Activated CD8-positive, alpha-beta memory T cell treated with anti-CD3 and anti-CD28 coated beads, Interleukin-2, amount 50 U/mL, for 1 hour (primary cell): Measurements from ENCODE around the gene FMC1.
A peak's percentile ranks its signal among the peaks of the same experiment; 100 is the strongest.
"Not testable (repeated sequence)": the region's sequence is repeated elsewhere in the genome, so short reads cannot be mapped to it uniquely, and the experiment has no call there.

Experiments
- DNase-seq: peaks from one replicate; pipeline ENCODE4 v3.0.0-alpha.2; 2020; ENCODE audit errors: extremely low read depth

Gene FMC1, protein sequence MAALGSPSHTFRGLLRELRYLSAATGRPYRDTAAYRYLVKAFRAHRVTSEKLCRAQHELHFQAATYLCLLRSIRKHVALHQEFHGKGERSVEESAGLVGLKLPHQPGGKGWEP

DNA sequence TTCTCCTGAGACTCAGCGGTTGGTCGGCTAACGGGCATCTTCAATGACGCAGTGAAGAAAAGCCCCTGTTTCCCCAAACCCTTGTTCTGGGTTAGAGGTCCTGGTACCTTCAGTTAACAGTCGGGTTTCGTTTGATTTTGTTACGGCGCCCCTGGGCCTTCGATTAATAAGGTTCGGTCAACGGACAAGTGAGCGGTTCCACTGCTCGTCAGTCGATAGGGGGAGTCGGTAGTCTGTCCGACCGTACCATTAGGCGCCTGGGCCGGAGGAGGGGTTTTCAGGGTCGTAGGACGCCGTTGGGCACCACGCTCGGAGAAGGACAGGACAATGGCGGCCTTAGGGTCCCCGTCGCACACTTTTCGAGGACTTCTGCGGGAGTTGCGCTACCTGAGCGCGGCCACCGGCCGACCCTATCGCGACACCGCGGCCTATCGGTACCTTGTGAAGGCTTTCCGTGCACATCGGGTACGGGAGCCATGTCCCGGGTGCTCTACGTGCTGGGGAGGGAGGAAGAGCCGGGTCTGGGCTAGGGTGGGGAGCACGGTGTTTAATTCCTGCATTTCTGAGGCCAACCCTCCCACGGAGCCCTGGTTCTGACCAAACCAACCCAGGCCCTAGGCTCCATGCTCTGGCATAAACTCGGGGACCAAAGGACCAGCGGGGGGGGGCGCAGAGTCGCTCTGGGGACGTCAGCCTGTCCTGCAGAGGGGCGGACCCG is at the start of gene FMC1:
TSS of gene FMC1 (plus strand) at position 280 of the 718 bp plus-strand sequence. CDS start at position 328, 48 bp downstream.
- DNase-seq = peak; percentile 76

DNA sequence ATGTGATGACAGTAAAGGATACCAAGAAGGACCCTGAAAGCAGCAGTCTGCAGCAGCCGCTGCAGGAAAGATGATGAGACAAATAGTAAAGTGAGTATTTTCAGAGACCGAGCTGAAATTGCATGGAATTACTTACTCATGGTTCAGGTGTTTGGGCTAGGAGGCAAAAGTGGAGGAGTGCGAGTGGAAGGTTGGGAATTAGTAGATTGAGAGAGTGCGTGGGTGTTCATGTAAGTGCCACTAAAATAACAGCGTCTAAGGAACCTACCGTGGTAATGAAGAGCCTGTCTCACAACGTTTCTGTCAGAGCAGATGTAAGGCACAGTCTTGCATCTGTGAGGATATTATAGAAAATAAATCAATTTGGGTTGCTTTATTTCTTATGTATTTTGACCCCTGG is 48.3 kb upstream of the FMC1 start:
- no peak for DNase-seq

DNA sequence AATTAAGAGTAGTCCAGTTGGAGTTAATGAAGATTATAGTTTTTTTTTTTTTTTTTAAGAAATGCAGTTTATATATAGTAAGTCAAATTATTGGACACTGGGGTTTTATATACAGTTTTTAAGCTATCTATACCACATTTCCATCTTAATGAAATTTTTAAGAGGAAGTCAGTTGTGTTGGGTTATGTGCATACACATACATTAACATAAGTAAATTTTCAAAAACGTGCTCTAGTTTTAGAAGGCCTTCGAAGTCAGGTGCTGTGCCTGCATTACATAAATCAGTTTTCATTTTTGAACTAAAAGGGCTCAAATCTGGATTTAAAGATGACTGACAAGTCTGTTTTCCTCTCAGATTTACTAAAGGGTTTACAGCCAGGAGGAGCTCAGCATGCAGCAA is 47.6 kb upstream of the FMC1 start:
- DNase-seq = no peak

DNA sequence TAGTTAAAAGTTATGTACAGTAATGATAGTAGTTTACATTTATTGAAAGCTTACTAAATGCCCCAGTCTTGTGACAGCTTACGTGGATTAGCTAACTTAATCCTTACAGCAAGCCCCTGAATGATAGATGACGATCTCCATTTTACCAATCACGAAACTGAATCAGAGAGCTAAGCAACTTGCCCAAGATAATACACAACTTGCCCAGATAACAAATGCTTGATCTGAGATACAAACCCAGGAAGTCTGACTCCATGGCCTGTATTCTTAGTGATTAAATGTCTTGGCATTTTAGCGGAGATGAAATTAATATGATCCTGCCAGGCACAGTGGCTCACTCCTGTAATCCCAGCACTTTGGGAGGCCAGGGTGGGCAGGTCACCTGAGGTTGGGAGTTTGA is 46.9 kb upstream of the FMC1 start:
- DNase-seq = no peak

DNA sequence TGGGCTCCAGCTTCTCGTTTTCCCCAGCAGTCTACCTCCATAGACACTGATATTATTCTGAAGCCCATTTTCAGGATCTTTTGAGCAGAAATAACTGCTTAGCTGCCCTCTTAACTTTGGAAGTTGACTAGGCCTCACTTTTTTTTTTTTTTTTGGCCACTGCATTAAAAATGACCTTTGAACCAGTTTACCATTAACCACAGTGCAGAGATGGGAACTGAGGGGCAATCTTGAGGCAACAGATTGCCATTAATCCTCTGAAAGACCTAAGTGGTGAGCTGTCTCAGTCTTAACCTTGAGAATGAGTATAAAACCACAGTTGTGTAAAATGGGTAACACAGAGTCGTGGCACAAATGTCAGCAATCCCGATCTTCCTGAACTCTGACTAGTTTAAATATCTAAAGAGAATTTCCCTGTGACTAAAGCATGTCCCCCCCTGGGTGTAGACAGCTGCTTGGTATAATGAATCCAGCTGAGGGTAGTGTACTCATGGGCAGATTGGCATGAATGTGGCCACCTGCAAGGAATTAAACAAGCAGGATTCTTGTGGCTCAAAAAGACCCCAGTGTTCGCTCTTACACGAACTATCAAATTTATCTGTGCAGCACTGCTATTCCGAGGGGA is 46.1 kb upstream of the FMC1 start:
- DNase-seq = no peak

DNA sequence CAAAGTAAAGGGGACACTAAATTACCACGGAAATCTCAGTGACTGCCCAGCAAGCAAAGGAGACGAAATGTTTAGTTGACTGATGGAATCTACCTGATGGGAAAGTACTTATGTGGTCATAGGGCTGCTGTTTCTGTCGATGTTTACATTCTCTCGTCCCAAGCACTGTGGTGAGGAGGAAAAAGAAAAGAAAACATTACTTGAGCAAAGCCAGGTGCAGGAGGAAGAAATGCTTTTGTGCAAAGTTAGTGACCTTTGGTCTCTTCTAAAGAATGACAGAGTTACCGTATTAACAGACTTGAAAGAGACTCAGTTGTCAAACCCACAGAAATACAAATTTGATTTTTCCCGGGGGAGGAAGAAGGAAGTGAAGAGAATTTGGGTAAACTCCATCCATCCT is 43.3 kb upstream of the FMC1 start:
- no peak for DNase-seq

DNA sequence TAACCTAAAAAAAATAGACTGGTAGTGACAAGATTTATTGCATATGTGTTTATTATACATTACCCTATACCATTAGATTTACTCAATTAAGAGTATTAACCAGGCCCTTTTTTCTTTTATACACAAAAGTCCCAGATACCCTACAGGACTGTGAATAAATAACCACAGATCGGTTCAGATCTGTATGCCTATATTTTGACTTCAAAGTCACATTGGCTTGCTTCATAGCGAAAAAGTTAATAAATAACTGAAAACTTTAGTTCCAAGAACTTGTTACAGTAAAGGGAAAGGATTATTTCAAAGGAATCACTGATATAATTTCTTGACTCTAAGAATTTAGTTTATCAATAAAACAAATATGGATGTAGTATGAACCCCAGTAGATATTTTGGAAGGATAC is 41.8 kb upstream of the FMC1 start:
- DNase-seq = no peak

DNA sequence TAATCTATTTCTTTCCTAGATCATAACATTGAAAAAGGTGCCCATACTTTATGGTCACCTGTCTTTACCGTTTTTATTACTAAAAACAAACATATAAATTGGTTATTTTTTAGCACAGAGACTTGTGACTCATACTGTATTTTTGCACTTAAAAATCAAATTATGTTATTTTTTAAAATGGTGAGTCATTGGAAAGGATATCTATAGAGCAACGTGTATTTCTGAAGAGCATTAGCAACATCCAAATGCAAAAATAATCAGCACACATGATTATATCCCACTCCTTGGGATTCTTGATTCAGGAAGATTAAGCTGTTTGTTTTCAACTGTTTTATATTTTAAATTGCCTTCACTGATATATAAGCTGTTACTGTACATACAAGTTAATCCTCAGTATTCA is 40.7 kb upstream of the FMC1 start:
- DNase-seq = no peak

DNA sequence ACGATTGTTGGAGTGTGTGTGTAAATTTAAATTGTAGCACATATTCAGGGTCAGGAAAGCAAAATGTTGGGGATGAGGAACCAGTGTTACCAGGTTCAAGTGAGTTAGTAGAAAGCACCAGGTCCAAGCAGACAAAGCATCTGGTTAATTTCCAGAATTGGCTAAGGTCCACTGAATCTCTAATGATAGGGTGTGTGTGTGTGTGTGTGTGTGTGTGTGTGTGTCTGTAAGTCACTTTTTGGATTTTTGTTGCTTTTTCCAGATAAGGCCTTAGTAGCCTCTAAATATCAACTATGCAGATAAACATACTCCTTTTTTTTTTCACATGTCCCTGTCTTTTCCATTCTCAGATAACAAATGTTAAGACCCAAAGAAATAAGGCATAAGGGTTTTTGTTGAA is 36.6 kb upstream of the FMC1 start:
- no peak for DNase-seq

DNA sequence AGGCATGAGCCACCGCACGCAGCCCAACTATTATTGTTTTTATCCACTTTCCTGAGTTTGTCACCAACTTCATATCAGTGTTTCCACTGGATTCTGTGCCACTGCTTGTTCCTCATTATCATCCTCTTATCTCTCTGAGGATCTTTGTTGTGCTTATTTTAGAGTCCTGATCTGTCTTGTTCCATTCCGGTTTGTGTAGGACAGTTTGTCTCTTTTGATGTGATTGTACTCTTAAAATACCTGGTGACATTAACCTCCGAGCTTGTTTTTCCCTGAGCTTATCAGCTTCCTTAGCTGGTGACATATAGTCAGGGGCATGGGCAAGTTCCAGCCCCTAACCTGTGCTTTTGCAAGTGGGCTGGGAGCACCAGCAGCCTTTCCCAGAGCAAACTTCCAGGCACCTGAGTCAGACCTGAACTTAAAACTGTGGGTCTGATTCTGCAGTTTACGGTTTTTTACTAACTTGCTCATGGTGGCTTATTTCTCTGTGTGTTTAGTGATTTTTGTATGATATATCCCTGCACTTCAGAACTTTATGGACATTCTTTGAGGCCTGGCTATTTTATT is 23.1 kb upstream of the FMC1 start:
- DNase-seq = no peak

DNA sequence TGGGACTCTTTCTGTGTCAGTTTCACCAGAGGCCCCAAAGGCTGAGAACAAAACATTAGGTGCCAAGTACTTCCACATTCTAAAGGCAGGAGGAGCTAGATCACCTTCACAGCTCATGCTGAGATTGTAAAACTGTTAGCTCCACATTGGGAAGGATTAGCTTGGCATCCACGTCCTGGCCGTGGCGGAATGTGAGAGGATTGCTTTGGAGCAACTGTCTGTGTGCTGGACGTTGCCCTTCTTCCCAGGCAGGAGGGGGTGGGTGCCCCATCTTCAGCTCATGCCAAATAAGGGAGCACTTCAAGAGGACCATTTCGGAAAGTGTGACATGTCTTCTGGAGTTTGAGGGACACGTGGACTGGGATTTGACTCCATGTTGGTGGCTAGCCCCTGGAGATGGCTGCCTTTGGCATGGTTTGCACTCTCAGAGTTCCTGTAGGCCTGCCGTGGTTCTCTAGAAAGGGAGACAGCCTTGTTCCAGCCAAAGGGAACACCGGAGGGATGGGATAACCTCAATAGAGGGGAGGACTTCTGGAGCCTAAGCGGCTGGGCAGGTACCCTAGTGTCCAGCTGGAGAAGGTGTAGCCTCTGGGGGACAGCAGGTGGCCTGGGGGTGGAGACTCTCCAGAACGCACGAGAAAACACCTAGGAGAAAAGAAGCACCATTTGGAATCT is 19.9 kb upstream of the FMC1 start:
- no peak for DNase-seq

DNA sequence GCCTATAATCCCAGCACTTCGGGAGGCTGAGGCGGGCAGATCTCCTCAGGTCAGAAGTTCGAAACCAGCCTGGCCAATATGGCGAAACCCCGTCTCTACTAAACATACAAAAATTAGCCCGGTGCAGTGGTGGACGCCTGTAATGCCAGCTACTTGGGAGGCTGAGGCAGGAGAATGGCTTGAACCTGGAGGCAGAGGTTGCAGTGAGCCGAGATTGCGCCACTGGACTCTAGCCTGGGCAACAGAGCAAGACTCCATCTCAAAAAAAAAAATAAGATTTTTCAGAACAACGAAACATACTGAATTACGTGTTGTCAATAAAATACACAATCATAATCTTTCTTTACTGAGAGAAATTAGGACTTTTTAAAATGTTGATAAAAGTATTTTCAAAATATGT is 16.4 kb upstream of the FMC1 start:
- not testable (repeated sequence) for DNase-seq

DNA sequence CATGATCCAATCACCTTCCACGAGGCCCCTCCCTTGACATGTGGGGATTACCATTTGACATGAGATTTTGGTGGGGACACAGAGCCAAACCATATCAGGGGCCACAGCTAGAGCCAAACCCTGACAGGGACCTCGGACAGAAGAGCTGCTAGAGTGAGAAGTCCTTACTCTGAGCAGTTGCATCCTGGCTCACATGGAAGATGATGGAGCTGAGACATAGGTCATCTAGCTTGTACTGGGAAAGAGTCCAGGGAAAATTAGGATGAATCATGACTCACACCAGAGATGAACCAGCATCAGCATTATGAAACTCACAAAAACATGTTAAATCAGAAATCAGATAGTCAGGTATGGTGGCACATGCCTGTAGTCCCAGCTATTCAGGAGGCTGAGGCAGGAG is 12.8 kb upstream of the FMC1 start:
- DNase-seq = no peak

DNA sequence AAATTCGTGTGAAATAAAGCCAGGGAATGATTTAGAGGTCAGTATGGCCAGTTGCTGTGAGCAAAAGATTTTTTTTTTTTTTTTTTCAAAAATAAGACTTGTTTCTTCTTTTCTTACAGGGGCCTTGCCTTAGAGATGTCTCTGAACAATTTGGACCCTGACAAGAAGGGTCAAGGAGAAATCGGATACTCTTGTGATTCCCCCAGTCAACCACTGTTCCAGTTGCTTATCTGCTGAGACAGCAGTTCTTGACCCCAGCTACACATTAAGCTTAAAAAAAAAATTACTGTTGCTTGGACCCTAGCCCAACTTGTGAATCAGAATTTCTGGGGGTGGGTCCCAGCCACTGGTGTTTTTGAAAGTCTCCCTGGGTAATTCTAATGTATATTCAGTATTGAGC is 12.0 kb upstream of the FMC1 start:
- no peak for DNase-seq

DNA sequence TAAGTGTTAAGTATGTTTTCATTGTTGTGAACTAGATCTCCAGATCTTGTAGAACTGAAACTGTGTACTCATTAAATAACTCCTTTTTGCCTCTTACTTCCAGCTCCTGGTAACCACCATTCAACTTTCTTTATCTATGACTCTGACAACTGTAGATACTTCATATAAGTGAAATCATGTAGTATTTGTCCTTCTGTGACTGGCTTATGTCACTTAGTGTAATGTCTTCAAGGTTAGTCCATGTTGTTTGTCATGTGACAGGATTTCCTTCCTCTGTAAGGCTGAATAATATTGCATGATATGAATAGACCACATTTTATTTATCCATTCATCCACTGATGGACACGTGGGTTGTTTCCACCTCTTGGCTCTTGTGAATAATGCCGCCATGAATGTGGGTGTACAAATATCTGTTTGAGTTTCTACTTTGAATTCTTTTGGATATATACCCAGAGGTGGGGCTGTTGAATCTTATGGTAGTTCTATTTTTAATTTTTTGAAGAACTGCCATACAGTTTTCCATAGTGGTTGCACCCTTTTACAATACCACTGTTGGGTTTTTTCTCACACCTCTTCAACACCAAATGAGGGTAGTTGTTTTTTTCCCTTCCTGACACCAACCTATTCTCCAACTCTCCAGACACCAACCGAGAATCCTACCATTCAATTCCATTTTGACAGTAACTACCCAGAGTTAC is 10.7 kb upstream of the FMC1 start:
- DNase-seq = no peak

DNA sequence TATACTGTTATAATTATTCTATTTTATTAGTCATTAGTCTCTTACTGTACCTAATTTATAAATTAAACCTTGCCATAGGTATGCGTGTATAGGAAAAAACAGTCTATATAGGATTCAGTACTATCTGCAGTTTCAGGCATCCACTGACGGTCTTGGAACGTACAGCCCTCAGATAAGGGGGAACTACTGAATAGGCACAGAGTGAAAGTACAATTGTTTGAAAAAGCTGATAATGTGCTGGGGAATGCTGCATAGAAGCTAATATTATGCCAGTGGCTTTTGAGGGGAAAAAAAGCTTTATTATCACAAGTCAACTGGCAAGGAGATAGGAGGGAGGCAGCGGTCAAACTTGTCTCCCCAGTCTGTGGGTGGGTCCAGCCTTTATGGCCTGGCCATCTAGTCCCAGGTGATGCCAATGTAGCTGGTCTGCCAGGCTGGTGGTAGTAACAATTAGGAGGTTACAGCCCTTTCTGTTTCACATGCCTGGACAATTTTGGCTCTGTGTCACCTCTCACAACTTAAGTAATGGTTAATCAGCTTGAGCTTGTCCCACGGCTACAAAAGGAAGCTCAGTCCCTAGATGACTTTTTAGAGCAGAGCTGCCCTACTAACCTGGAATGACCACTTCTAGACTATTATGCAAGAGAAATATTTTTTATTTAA is 8.3 kb upstream of the FMC1 start:
- DNase-seq = no peak

DNA sequence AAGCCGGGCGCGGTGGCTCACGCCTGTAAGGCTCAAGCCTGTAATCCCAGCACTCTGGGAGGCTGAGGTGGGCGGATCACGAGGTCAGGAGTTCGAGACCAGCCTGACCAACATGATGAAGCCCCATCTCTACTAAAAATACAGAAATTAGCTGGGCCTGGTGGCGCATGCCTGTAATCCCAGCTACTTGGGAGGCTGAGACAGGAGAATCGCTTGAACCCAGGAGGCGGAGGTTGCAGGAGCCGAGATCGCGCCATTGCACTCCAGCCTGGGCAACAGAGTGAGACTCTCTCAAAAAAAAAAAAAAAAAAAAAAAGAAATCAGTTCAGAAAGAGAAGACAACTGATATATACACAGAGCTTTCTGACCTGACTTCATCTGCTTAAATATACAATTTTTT is 7.7 kb upstream of the FMC1 start:
- DNase-seq = not testable (repeated sequence)

DNA sequence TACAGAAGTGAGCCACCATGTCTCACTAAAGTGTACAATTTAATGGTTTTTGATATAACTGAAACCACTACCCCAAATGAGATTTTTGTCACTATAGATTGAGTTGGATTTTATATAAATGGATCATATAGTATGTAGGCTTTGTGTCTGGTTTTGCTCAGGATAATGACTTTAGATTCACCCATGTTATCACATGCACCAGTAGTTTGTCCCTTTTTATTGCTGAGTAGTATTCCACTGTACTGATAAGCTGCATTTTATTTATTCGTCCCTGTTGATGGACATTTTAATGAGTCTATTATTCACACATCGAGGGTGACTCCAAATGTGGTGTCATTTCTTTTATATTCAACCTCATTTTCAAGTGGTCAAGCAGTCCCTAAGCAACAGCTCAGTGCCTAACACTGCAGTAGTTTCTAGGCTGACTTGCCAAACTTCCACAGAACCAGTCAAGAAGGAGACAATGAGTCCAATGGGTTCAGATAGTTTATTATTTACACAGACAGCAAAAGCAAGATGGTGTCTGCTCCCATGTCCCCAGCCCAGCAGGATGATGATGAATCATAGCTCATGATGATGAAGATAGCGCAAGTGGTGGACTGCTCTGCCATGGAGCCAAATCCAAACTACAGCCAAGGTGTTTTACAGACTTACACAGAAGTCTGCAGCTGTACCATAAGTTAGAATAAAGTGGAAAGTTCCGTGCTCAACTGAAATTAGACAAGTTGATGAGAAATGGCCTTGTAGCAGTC is 6.6 kb upstream of the FMC1 start:
- DNase-seq = no peak

DNA sequence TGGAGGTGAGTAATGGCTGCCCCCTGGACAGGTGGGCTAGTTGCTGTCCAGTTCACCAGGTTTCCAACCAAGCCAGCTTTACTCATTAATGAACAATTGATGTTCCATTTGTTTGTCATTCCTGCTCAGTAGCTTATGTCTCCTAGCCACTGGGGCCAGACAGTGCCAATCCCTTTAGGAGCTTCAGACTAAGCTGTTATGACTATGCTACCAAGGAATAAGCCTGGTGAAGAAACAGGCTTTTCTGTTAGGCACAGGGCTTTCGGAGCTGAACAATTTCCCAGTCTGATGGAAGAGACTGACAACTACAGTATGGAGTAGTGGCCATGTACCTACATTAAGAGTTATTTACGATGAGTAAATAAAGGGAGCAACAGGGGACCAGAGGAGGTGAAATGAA is 2.1 kb upstream of the FMC1 start:
- DNase-seq = no peak

DNA sequence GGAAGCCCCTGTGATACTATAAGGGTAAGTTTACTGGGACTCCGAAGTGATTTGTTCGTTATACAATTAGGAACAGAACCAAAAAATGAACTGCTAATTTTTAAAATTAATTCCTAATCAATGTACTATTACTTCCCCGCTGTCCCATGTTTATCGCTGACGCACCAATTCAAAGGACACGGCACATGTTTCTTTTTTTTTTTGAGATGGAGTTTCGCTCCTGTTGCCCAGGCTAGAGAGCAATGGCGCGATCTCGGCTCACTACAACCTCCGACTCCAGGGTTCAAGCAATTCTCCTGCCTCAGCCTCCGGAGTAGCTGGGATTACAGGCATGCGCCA is 1.5 kb upstream of the FMC1 start:
- DNase-seq = no peak
